Measurements from ENCODE around the gene PLCH1. TPM values are rescaled to one million over a fixed set of nuclear protein-coding genes. Genes with fewer than 3 reads are reported as not detected.

Gene PLCH1
- total RNA-seq, 1 experiment from 2014 or later = 3.8 TPM

DNA sequence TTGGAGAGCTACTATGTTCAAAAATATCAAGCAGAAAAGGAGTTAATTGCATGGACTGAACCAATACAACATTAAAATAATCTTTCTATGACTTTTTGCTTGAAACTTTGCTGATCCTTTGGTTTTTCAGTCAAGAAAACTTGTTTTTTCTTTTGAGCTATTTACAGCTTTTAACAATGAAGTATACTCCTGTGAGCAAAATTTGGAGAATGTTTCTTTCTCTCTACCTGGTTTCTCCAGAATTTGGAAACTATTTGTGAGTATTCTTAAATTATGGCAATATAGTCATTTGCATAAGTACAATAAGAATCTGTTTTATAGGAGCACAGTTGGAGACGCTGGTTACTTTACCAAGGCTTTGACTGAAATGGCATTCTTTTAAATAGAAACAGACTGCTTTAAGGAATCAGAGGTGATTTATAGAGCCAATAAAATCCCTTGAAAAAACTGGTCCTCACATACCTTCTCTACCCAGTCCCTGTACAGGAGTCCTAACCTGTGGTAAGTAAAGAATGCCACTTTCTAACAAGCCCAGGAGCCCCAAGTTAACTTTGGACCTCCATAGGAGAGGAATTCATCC lies 127.4 kb downstream of the PLCH1 start:
- no peak overlapping the region for H3K27ac ChIP-seq (ENCODE audit: low read depth, low read length)
- no TSS peak for BruUV-seq (replicated peaks)
- no peaks in the 10 kb centered on the region for H3K27me3 ChIP-seq (ENCODE audit: insufficient read depth, low read length)
- no peaks in the 10 kb centered on the region for H3K9me2 ChIP-seq (ENCODE audit: insufficient read depth)
- H4K20me1 ChIP-seq (ENCODE audit: insufficient read depth) = no peaks in the 10 kb centered on the region
- H3K9ac ChIP-seq (ENCODE audit: low read length) = no peak overlapping the region
- no peak overlapping the region for H2AFZ ChIP-seq (ENCODE audit: low read depth, low read length, poor library complexity, severe bottlenecking)
- no peaks in the 10 kb centered on the region for H3K36me3 ChIP-seq (ENCODE audit: control insufficient read depth in 1 of 2, insufficient read depth in 2 of 2, low read length in 2 of 2)
- no peaks in the 10 kb centered on the region for H3K9me3 ChIP-seq (ENCODE audit: control insufficient read depth in 1 of 2, insufficient read depth in 1 of 2, low read depth in 1 of 2, low read length in 2 of 2)
- intact Hi-C loops (cut with micrococcal nuclease) = no loop called here
- ChIA-PET CTCF (no interaction called here), RAD21 (ENCODE audit: low non-redundant PET in 1 of 2, low total read pairs in 2 of 2, uncharacterized antibody in 2 of 2, unreplicated experiment in 2 of 2) (no interaction called here), POLR2A (no interaction called here)
- H3K4me1 ChIP-seq (ENCODE audit: control insufficient read depth in 1 of 2, insufficient read depth in 2 of 2, low read length in 2 of 2) = no peaks in the 10 kb centered on the region; a peak in 1 of 4 replicates
- no peak for ATAC-seq
- no peaks in the 10 kb centered on the region for H3K79me2 ChIP-seq (ENCODE audit: insufficient read depth, low read length)
- no peak for DNase-seq (ENCODE audit: low read depth, low spot score)
- no peak for TF ChIP-seq YY1 (IDR thresholded peaks at IDR 0.05; ENCODE audit: extremely low read depth, insufficient replicate concordance, low read depth, low read length)
- TF ChIP-seq, protein P1, sequence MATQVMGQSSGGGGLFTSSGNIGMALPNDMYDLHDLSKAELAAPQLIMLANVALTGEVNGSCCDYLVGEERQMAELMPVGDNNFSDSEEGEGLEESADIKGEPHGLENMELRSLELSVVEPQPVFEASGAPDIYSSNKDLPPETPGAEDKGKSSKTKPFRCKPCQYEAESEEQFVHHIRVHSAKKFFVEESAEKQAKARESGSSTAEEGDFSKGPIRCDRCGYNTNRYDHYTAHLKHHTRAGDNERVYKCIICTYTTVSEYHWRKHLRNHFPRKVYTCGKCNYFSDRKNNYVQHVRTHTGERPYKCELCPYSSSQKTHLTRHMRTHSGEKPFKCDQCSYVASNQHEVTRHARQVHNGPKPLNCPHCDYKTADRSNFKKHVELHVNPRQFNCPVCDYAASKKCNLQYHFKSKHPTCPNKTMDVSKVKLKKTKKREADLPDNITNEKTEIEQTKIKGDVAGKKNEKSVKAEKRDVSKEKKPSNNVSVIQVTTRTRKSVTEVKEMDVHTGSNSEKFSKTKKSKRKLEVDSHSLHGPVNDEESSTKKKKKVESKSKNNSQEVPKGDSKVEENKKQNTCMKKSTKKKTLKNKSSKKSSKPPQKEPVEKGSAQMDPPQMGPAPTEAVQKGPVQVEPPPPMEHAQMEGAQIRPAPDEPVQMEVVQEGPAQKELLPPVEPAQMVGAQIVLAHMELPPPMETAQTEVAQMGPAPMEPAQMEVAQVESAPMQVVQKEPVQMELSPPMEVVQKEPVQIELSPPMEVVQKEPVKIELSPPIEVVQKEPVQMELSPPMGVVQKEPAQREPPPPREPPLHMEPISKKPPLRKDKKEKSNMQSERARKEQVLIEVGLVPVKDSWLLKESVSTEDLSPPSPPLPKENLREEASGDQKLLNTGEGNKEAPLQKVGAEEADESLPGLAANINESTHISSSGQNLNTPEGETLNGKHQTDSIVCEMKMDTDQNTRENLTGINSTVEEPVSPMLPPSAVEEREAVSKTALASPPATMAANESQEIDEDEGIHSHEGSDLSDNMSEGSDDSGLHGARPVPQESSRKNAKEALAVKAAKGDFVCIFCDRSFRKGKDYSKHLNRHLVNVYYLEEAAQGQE (IDR thresholded peaks at IDR 0.05; ENCODE audit: low read depth) = no peak
- no peak for TF ChIP-seq EZH2phosphoT487 (IDR thresholded peaks at IDR 0.05; ENCODE audit: borderline replicate concordance)
- no peak for TF ChIP-seq ELF1 (IDR thresholded peaks at IDR 0.05; ENCODE audit: borderline replicate concordance, low read depth)
- no peak for TF ChIP-seq POLR2AphosphoS5 (IDR thresholded peaks at IDR 0.05; ENCODE audit: low read depth, low read length)
- TF ChIP-seq CEBPB (IDR thresholded peaks at IDR 0.05; ENCODE audit: low read depth) = no peak
- no peak for TF ChIP-seq EZH2 (IDR thresholded peaks at IDR 0.05)
- TF ChIP-seq CTCF (IDR thresholded peaks at IDR 0.05 in 2 of 3, conservative IDR thresholded peaks at IDR 0.05 in 1 of 3; ENCODE audit: borderline replicate concordance in 1 of 3, insufficient read depth in 1 of 3, low read depth in 2 of 3, low read length in 2 of 3) = no peak
- TF ChIP-seq ZNF274 (IDR thresholded peaks at IDR 0.05; ENCODE audit: low read depth, low read length) = no peak
- TF ChIP-seq SRF (IDR thresholded peaks at IDR 0.05; ENCODE audit: low read depth) = no peak
- TF ChIP-seq RAD21 (IDR thresholded peaks at IDR 0.05; ENCODE audit: low read depth) = no peak
- TF ChIP-seq CBX3 (IDR thresholded peaks at IDR 0.05; ENCODE audit: low read depth) = no peak
- no peak for TF ChIP-seq TCF7L2 (IDR thresholded peaks at IDR 0.05; ENCODE audit: borderline replicate concordance, extremely low read depth, insufficient read depth, insufficient read length)
- no peak for TF ChIP-seq EGR1 (IDR thresholded peaks at IDR 0.05; ENCODE audit: low read depth)
- no peak for TF ChIP-seq SIN3A (IDR thresholded peaks at IDR 0.05; ENCODE audit: low read depth)
- TF ChIP-seq, protein P2, sequence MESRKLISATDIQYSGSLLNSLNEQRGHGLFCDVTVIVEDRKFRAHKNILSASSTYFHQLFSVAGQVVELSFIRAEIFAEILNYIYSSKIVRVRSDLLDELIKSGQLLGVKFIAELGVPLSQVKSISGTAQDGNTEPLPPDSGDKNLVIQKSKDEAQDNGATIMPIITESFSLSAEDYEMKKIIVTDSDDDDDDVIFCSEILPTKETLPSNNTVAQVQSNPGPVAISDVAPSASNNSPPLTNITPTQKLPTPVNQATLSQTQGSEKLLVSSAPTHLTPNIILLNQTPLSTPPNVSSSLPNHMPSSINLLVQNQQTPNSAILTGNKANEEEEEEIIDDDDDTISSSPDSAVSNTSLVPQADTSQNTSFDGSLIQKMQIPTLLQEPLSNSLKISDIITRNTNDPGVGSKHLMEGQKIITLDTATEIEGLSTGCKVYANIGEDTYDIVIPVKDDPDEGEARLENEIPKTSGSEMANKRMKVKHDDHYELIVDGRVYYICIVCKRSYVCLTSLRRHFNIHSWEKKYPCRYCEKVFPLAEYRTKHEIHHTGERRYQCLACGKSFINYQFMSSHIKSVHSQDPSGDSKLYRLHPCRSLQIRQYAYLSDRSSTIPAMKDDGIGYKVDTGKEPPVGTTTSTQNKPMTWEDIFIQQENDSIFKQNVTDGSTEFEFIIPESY (IDR thresholded peaks at IDR 0.05; ENCODE audit: extremely low read depth, insufficient replicate concordance, low read length) = no peak
- TF ChIP-seq POLR2A (IDR thresholded peaks at IDR 0.05; ENCODE audit: borderline replicate concordance, extremely low read depth, insufficient read depth, insufficient read length) = no peak
- TF ChIP-seq JUND (IDR thresholded peaks at IDR 0.05) = no peak
- TF ChIP-seq ATF3 (IDR thresholded peaks at IDR 0.05) = no peak
- TF ChIP-seq ZFX (IDR thresholded peaks at IDR 0.05) = no peak
- H3K4me3 ChIP-seq (replicated peaks in 1 of 2; ENCODE audit: low read depth in 1 of 2, low read length in 2 of 2) = no peak overlapping the region
- H3K4me2 ChIP-seq (ENCODE audit: low read length) = no peak overlapping the region
